ENCODE data around the gene RADIL. TPM values are rescaled to one million over a fixed set of nuclear protein-coding genes. Genes with fewer than 3 reads are reported as not detected.

RADIL gene
- total RNA-seq, 1 experiment from 2014 or later: 5.0 TPM

- H3K9me3 ChIP-seq (ENCODE audit: low read depth, low read length, poor library complexity, severe bottlenecking): no peaks in the 10 kb centered on the region
- no peak overlapping the region for H3K4me3 ChIP-seq (ENCODE audit: low read depth, low read length, poor library complexity, severe bottlenecking)
- H3K36me3 ChIP-seq (ENCODE audit: insufficient read depth, low read length, poor library complexity, severe bottlenecking): peaks cover 26% of the 10 kb centered on the region
- H3K27me3 ChIP-seq (replicated peaks; ENCODE audit: insufficient read depth, low read depth, low read length, poor library complexity): no peaks in the 10 kb centered on the region
- no peak overlapping the region for H3K27ac ChIP-seq (ENCODE audit: low read depth, low read length, poor library complexity, severe bottlenecking)
- DNase-seq (ENCODE audit: low spot score): no peak
- no peaks in the 10 kb centered on the region for H3K4me1 ChIP-seq (ENCODE audit: insufficient read depth, low read length, poor library complexity, severe bottlenecking)
- CTCF ChIA-PET: interaction anchor here (0.6 kb wide), 1 partner anchor 9 kb away, joined by 3 read pairs; the partner anchor contains the start of gene AP5Z1
- POLR2A ChIA-PET (ENCODE audit: low non-redundant PET): no interaction called here
- BruUV-seq (replicated peaks): no TSS peak
- no peak for TF ChIP-seq EZH2 (IDR thresholded peaks at IDR 0.05; ENCODE audit: borderline replicate concordance, low read depth, low read length, poor library complexity, severe bottlenecking)
- TF ChIP-seq, protein P1, sequence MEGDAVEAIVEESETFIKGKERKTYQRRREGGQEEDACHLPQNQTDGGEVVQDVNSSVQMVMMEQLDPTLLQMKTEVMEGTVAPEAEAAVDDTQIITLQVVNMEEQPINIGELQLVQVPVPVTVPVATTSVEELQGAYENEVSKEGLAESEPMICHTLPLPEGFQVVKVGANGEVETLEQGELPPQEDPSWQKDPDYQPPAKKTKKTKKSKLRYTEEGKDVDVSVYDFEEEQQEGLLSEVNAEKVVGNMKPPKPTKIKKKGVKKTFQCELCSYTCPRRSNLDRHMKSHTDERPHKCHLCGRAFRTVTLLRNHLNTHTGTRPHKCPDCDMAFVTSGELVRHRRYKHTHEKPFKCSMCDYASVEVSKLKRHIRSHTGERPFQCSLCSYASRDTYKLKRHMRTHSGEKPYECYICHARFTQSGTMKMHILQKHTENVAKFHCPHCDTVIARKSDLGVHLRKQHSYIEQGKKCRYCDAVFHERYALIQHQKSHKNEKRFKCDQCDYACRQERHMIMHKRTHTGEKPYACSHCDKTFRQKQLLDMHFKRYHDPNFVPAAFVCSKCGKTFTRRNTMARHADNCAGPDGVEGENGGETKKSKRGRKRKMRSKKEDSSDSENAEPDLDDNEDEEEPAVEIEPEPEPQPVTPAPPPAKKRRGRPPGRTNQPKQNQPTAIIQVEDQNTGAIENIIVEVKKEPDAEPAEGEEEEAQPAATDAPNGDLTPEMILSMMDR (conservative IDR thresholded peaks at IDR 0.05; ENCODE audit: low read depth, low read length): no peak; the same call in 1 of the 2 replicates
- intact Hi-C loops (cut with micrococcal nuclease; ENCODE audit: unreplicated experiment): no loop called here
Observed at GRCh38 chr7:4765776-4766490, 117.6 kb downstream of the RADIL start.

DNA sequence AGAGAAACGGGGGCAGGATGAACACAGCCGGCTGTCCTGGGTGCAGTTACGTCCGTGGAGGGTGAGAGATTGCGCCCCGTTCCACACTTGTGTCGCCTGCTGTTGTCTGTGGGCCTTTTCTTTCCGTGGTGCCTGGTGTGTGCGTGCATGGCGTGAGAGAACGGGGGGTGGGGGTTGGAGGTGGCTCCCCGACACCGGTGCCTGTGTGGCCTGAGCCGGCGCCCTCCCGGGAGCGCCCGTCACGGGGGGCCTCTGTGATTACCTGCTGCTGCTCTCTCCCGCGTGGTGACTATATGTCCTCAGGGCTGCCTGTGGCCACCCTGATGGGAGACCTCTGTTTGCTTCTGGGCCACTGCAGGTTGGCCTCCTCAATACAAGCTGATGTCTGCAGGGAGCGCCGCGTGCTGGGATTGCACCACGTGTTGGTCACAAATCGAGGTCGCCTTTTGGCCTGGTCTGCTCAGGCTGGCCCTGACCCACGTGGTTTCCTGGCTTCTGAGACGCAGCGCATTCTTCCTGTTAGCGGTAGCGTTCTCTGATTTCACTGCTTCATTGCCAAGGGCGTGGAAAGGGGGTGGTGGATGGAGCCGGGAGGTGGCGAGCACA lies 119.0 kb downstream of the RADIL start:
- POLR2A ChIA-PET (ENCODE audit: low non-redundant PET): no interaction called here
- peaks cover 29% of the 10 kb centered on the region for H3K36me3 ChIP-seq (ENCODE audit: insufficient read depth, low read length, poor library complexity, severe bottlenecking)
- H3K27me3 ChIP-seq (replicated peaks; ENCODE audit: insufficient read depth, low read depth, low read length, poor library complexity): no peaks in the 10 kb centered on the region
- H3K9me3 ChIP-seq (ENCODE audit: low read depth, low read length, poor library complexity, severe bottlenecking): no peaks in the 10 kb centered on the region
- CTCF ChIA-PET: interaction anchor here (0.6 kb wide), 1 partner anchor 28 kb away, joined by 3 read pairs; no protein-coding TSS in a partner anchor
- intact Hi-C loops (cut with micrococcal nuclease; ENCODE audit: unreplicated experiment): no loop called here
- H3K27ac ChIP-seq (ENCODE audit: low read depth, low read length, poor library complexity, severe bottlenecking): no peak overlapping the region
- no TSS peak for BruUV-seq (replicated peaks)
- TF ChIP-seq, protein P1 (conservative IDR thresholded peaks at IDR 0.05; ENCODE audit: low read depth, low read length): no peak
- TF ChIP-seq EZH2 (IDR thresholded peaks at IDR 0.05; ENCODE audit: borderline replicate concordance, low read depth, low read length, poor library complexity, severe bottlenecking): no peak
- DNase-seq (ENCODE audit: low spot score): no peak
- no peaks in the 10 kb centered on the region for H3K4me1 ChIP-seq (ENCODE audit: insufficient read depth, low read length, poor library complexity, severe bottlenecking)
- no peak overlapping the region for H3K4me3 ChIP-seq (ENCODE audit: low read depth, low read length, poor library complexity, severe bottlenecking)

DNA sequence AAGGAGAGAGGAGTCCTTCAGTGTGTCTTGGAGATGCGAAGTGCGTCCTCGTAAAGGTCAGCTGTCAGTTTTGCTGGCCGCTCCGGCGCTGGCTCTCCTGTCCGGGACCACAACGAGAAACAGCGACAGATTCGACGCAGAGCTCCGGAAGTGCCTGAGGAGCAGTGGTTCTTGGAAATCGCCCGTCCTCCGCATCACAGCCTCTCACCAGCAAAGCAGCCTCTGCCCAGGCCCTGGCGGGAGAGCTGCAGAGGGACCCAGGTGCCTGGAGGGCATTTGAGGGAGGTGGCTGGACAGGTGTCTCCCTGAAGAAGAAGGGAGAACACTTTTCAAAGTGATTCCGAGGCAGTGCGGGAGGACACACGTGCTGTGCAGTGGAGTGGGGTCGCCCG lies 119.7 kb downstream of the RADIL start:
- Histone ChIP-seq H3K27me3 (replicated peaks; ENCODE audit: insufficient read depth, low read depth, low read length, poor library complexity) (no peaks in the 10 kb centered on the region), H3K9me3 (ENCODE audit: low read depth, low read length, poor library complexity, severe bottlenecking) (no peaks in the 10 kb centered on the region), H3K27ac (ENCODE audit: low read depth, low read length, poor library complexity, severe bottlenecking) (no peak overlapping the region), H3K4me3 (ENCODE audit: low read depth, low read length, poor library complexity, severe bottlenecking) (no peak overlapping the region), H3K4me1 (ENCODE audit: insufficient read depth, low read length, poor library complexity, severe bottlenecking) (no peaks in the 10 kb centered on the region), H3K36me3 (ENCODE audit: insufficient read depth, low read length, poor library complexity, severe bottlenecking) (peaks cover 29% of the 10 kb centered on the region)
- intact Hi-C loops (cut with micrococcal nuclease; ENCODE audit: unreplicated experiment): no loop called here
- no TSS peak for BruUV-seq (replicated peaks)
- DNase-seq (ENCODE audit: low spot score): no peak
- CTCF ChIA-PET: no interaction called here
- POLR2A ChIA-PET (ENCODE audit: low non-redundant PET): no interaction called here
- no peak for TF ChIP-seq EZH2 (IDR thresholded peaks at IDR 0.05; ENCODE audit: borderline replicate concordance, low read depth, low read length, poor library complexity, severe bottlenecking)
- TF ChIP-seq, protein P1 (conservative IDR thresholded peaks at IDR 0.05; ENCODE audit: low read depth, low read length): no peak
